SK-N-SH (cell line): ENCODE data around the gene FCHSD2.

ENCODE experiments used
- EZH2phosphoT487 ChIP-seq: fragments of 200-600 bp; sonication (generic); IDR thresholded peaks from 2 replicates; pipeline ENCODE4 v1.6.1; 2017; ENCODE audit warnings: low read depth, mixed run types, mild to moderate bottlenecking, antibody characterized with exemption, moderate library complexity, borderline replicate concordance
- FOSL2 ChIP-seq: IDR thresholded peaks from 2 replicates; pipeline ENCODE4 v1.4.0; 2012; ENCODE audit warnings: low read depth, mild to moderate bottlenecking, moderate library complexity, borderline replicate concordance
- JUND ChIP-seq: IDR thresholded peaks from 2 replicates; pipeline ENCODE4 v1.4.0; 2012
- MAX ChIP-seq: IDR thresholded peaks from 2 replicates; pipeline ENCODE4 v1.4.0; 2012; ENCODE audit warnings: low read depth
- POLR2AphosphoS5 ChIP-seq: IDR thresholded peaks from 2 replicates; pipeline ENCODE4 v1.6.1; 2012; ENCODE audit warnings: low read depth, low read length
- RFX5 ChIP-seq: IDR thresholded peaks from 2 replicates; pipeline ENCODE4 v1.6.1; 2012; ENCODE audit warnings: mild to moderate bottlenecking, improper control_type of control experiment, low read length
- SIN3A ChIP-seq: IDR thresholded peaks from 2 replicates; pipeline ENCODE4 v1.6.1; 2012; ENCODE audit warnings: low read depth, mild to moderate bottlenecking, low read length, moderate library complexity, borderline replicate concordance
- SMC3 ChIP-seq: IDR thresholded peaks from 2 replicates; pipeline ENCODE4 v1.6.1; 2012; ENCODE audit warnings: low read depth, low read length, improper control_type of control experiment
- TF ChIP-seq, protein P1 (sequence below): fragments of 200-600 bp; sonication (generic); IDR thresholded peaks from 2 replicates; pipeline ENCODE4 v1.6.1; 2017; ENCODE audit warnings: antibody characterized with exemption, mild to moderate bottlenecking, moderate library complexity

- TF ChIP-seq, protein P1, sequence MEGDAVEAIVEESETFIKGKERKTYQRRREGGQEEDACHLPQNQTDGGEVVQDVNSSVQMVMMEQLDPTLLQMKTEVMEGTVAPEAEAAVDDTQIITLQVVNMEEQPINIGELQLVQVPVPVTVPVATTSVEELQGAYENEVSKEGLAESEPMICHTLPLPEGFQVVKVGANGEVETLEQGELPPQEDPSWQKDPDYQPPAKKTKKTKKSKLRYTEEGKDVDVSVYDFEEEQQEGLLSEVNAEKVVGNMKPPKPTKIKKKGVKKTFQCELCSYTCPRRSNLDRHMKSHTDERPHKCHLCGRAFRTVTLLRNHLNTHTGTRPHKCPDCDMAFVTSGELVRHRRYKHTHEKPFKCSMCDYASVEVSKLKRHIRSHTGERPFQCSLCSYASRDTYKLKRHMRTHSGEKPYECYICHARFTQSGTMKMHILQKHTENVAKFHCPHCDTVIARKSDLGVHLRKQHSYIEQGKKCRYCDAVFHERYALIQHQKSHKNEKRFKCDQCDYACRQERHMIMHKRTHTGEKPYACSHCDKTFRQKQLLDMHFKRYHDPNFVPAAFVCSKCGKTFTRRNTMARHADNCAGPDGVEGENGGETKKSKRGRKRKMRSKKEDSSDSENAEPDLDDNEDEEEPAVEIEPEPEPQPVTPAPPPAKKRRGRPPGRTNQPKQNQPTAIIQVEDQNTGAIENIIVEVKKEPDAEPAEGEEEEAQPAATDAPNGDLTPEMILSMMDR: no peak
- no peak for TF ChIP-seq MAX
- TF ChIP-seq EZH2phosphoT487: no peak
- no peak for TF ChIP-seq FOSL2
- TF ChIP-seq RFX5: no peak
- TF ChIP-seq SIN3A: no peak
- no peak for TF ChIP-seq SMC3
- no peak for TF ChIP-seq JUND
- no peak for TF ChIP-seq POLR2AphosphoS5
These were observed 317.2 kb downstream of the FCHSD2 start for GRCh38 chr11:72824811-72825505.
